DND-41 (cell line): ENCODE measurements around the gene FGFR2.

ENCODE experiments used
- EZH2 ChIP-seq: IDR thresholded peaks from 3 replicates; pipeline ENCODE4 v1.6.1; 2012; ENCODE audit warnings: borderline replicate concordance, low read depth, mild to moderate bottlenecking, moderate library complexity, low read length, inconsistent platforms; ENCODE audit not compliant: severe bottlenecking
- TF ChIP-seq, protein P1 (sequence below): IDR thresholded peaks from 2 replicates; pipeline ENCODE4 v1.5.1; 2012; ENCODE audit warnings: borderline replicate concordance, low read length, moderate library complexity, mild to moderate bottlenecking; ENCODE audit not compliant: poor library complexity, severe bottlenecking; ENCODE audit errors: extremely low read depth

DNA sequence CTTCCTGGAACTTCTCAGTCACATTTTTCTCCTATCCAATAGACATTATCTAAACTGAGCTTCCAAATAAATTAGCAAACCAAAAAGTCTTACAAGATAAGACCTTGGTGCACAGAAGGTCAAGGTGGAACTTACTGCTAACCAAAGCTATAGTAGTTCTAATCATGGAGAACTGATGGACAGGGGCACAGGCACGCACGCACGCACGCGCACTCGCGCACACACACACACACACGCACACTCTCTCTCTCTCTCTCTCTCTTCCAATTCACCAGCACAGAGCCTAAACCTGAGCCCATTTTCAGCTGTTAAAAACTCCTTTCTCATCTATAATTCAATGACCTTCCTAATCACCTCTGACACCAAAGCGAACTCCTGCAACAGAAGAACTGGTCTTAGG, 7.5 kb downstream of the FGFR2 start:
- TF ChIP-seq, protein P1, sequence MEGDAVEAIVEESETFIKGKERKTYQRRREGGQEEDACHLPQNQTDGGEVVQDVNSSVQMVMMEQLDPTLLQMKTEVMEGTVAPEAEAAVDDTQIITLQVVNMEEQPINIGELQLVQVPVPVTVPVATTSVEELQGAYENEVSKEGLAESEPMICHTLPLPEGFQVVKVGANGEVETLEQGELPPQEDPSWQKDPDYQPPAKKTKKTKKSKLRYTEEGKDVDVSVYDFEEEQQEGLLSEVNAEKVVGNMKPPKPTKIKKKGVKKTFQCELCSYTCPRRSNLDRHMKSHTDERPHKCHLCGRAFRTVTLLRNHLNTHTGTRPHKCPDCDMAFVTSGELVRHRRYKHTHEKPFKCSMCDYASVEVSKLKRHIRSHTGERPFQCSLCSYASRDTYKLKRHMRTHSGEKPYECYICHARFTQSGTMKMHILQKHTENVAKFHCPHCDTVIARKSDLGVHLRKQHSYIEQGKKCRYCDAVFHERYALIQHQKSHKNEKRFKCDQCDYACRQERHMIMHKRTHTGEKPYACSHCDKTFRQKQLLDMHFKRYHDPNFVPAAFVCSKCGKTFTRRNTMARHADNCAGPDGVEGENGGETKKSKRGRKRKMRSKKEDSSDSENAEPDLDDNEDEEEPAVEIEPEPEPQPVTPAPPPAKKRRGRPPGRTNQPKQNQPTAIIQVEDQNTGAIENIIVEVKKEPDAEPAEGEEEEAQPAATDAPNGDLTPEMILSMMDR: no peak
- TF ChIP-seq EZH2: no peak
